DOHH2 (cell line): ENCODE data around the gene NFIA.

Source experiments
- H3F3A ChIP-seq: fragments of 200-600 bp; sonication (generic), shearing (Covaris generic); 2 replicates; pipeline ENCODE4 v1.6.0; 2016; ENCODE audit warnings: antibody characterized with exemption, mild to moderate bottlenecking; ENCODE audit not compliant: control insufficient read depth, insufficient read depth
- H3K27ac ChIP-seq: fragments of 200-600 bp; sonication (generic); 2 replicates; pipeline ENCODE4 v1.5.1; 2014; ENCODE audit warnings: low read depth, mild to moderate bottlenecking, low read length, moderate library complexity
- H3K27me3 ChIP-seq: fragments of 200-600 bp; sonication (generic); 2 replicates; pipeline ENCODE4 v1.6.1; 2014; ENCODE audit warnings: mild to moderate bottlenecking, low read length, mixed read lengths; ENCODE audit not compliant: control insufficient read depth
- H3K36me3 ChIP-seq: fragments of 200-600 bp; sonication (generic); 2 replicates; pipeline ENCODE4 v1.6.1; 2014; ENCODE audit warnings: mild to moderate bottlenecking, low read length, moderate library complexity, mixed read lengths; ENCODE audit not compliant: control insufficient read depth
- H3K4me1 ChIP-seq: fragments of 200-600 bp; sonication (generic); 2 replicates; pipeline ENCODE4 v1.6.1; 2014; ENCODE audit warnings: mild to moderate bottlenecking, low read length, mixed read lengths; ENCODE audit not compliant: control insufficient read depth
- H3K4me2 ChIP-seq: fragments of 200-600 bp; sonication (generic); 2 replicates; pipeline ENCODE4 v1.6.0; 2014; ENCODE audit warnings: mild to moderate bottlenecking, low read length, moderate library complexity
- H3K4me3 ChIP-seq: fragments of 200-600 bp; sonication (generic); 2 replicates; pipeline ENCODE4 v1.5.1; 2014; ENCODE audit warnings: mild to moderate bottlenecking, low read length, mixed read lengths
- H3K79me2 ChIP-seq: fragments of 200-600 bp; sonication (generic); 2 replicates; pipeline ENCODE4 v1.6.1; 2014; ENCODE audit warnings: mild to moderate bottlenecking, low read length, mixed read lengths; ENCODE audit not compliant: control insufficient read depth
- H3K9me2 ChIP-seq: fragments of 200-600 bp; sonication (generic); replicated peaks from 2 replicates; pipeline ENCODE4 v1.6.1; 2014; ENCODE audit warnings: mild to moderate bottlenecking, low read length, mixed read lengths; ENCODE audit not compliant: control insufficient read depth
- H3K9me3 ChIP-seq: fragments of 200-600 bp; sonication (generic); 2 replicates; pipeline ENCODE4 v1.6.1; 2014; ENCODE audit warnings: antibody characterized with exemption, low read length, mixed read lengths; ENCODE audit not compliant: control insufficient read depth, insufficient read depth
- H4K20me1 ChIP-seq: fragments of 200-600 bp; sonication (generic); 2 replicates; pipeline ENCODE4 v1.6.0; 2014; ENCODE audit warnings: low read depth, mild to moderate bottlenecking, antibody characterized with exemption, low read length, moderate library complexity; ENCODE audit not compliant: control insufficient read depth, insufficient read depth
- CTCF ChIP-seq: fragments of 200-600 bp; sonication (generic); IDR thresholded peaks from one replicate; pipeline ENCODE4 v1.5.1; 2014; ENCODE audit warnings: antibody characterized with exemption, mild to moderate bottlenecking, low read depth, low read length; ENCODE audit not compliant: poor library complexity, severe bottlenecking
- EZH2phosphoT487 ChIP-seq: fragments of 200-600 bp; sonication (generic); IDR thresholded peaks from 2 replicates; pipeline ENCODE4 v1.6.1; 2017; ENCODE audit warnings: borderline replicate concordance, mild to moderate bottlenecking, antibody characterized with exemption, low read length, moderate library complexity, mixed read lengths

The NFIA gene

GRCh38 chr1:61356016-61356415 lies 273.7 kb downstream of the NFIA start:
- Histone ChIP-seq H3K79me2 (no peaks in the 10 kb centered on the region), H3K9me3 (no peaks in the 10 kb centered on the region), H3K27ac (no peak overlapping the region), H4K20me1 (no peaks in the 10 kb centered on the region), H3K4me3 (no peak overlapping the region), H3K36me3 (peaks cover 14% of the 10 kb centered on the region), H3K27me3 (no peaks in the 10 kb centered on the region), H3K9me2 (no peaks in the 10 kb centered on the region), H3K4me1 (no peaks in the 10 kb centered on the region), H3F3A (no peaks in the 10 kb centered on the region), H3K4me2 (no peak overlapping the region)
- TF ChIP-seq EZH2phosphoT487 (no peak), CTCF (no peak)

GRCh38 chr1:61356995-61357394 lies 274.6 kb downstream of the NFIA start:
- no peak overlapping the region for H3K4me3 ChIP-seq
- peaks cover 14% of the 10 kb centered on the region for H3K36me3 ChIP-seq
- TF ChIP-seq CTCF (no peak), EZH2phosphoT487 (no peak)

GRCh38 chr1:61357539-61357938 lies 275.2 kb downstream of the NFIA start:
- Histone ChIP-seq H3K9me2 (no peaks in the 10 kb centered on the region), H3K4me3 (no peak overlapping the region), H4K20me1 (no peaks in the 10 kb centered on the region), H3K36me3 (peaks cover 10% of the 10 kb centered on the region), H3K4me1 (no peaks in the 10 kb centered on the region), H3K27me3 (no peaks in the 10 kb centered on the region), H3K9me3 (no peaks in the 10 kb centered on the region), H3K27ac (no peak overlapping the region), H3K79me2 (no peaks in the 10 kb centered on the region), H3K4me2 (no peak overlapping the region), H3F3A (no peaks in the 10 kb centered on the region)
- TF ChIP-seq EZH2phosphoT487 (no peak), CTCF (no peak)

More at GRCh38 chr1:61356995-61357394, 274.6 kb downstream of the NFIA start:
- Histone ChIP-seq H3K4me1 (no peaks in the 10 kb centered on the region), H3K27me3 (no peaks in the 10 kb centered on the region), H3K79me2 (no peaks in the 10 kb centered on the region), H3K27ac (no peak overlapping the region), H3F3A (no peaks in the 10 kb centered on the region), H4K20me1 (no peaks in the 10 kb centered on the region), H3K9me2 (no peaks in the 10 kb centered on the region), H3K4me2 (no peak overlapping the region), H3K9me3 (no peaks in the 10 kb centered on the region)
